ENCODE results near the gene ABCB10.
A peak's percentile ranks its signal among the peaks of the same experiment; 100 is the strongest.
"Not testable (repeated sequence)": the region's sequence is repeated elsewhere in the genome, so short reads cannot be mapped to it uniquely, and the experiment has no call there.

The ABCB10 gene

DNA sequence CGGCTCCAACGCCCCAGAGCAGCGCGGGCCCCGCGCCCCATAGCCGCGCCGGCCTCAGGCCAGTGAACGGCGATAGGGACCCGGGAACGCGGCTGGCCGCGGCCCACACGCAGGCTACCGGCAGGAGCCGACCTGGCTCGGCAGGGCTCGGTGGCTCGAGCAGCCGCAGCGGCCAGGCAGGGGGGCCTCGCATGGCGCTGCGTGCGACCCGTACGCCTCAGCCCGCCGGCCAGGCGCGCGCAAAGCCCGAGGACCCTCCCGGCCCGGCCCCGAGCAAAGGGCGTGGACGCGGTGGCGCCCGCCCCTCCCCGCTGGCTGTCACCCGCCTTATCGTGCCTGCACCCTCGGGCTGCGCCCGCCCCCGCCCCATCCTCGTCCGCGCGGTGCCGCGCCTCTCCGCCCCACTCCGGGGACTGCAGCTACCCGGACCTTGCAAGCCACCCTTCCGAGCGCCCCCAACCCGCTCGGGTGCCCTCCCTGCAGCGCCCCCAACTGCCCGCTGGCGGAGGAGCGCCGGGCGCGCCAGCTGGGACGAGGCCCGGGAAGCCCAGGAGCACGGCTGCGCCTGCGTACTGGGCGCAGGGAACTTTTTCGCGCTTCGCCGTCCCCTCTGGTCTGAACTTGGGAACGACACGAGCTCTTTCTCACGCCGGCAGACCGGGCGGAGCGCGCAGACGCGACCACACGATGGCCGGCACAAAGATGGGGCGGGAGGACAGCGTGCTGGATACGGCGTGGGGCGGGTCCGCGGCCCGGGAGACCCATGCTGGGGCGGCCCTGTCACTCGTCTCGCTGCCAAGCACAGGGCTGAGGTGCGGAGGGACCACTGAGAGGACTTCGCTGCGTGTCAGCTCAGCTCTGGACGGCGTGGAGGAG is at the start of gene ABCB10:
Gene ABCB10 (minus strand): TSS at position 248 of the 876 bp plus-strand sequence. CDS start 55 bp downstream, at position 193.
- DNase-seq: peak; percentile 89

DNA sequence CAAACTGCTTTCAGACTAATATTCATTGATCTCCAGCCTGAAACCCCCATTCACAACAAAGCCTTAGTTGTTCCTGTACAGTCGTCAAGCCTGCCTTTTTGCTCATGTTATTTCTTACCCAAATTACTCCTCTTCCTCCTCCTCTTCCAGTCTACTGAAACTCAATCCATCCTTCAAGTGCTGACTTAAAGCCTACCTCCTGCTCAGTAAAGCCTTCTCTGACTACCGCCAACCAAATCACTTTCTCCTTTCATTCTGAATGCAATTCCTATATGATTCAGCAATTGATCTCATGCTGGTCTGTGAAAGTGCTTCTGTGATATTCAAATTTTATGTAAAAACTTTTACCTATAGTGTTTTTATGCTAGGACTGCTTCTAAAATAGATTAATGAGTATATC is 48.9 kb upstream of the ABCB10 start:
- no peak for DNase-seq

DNA sequence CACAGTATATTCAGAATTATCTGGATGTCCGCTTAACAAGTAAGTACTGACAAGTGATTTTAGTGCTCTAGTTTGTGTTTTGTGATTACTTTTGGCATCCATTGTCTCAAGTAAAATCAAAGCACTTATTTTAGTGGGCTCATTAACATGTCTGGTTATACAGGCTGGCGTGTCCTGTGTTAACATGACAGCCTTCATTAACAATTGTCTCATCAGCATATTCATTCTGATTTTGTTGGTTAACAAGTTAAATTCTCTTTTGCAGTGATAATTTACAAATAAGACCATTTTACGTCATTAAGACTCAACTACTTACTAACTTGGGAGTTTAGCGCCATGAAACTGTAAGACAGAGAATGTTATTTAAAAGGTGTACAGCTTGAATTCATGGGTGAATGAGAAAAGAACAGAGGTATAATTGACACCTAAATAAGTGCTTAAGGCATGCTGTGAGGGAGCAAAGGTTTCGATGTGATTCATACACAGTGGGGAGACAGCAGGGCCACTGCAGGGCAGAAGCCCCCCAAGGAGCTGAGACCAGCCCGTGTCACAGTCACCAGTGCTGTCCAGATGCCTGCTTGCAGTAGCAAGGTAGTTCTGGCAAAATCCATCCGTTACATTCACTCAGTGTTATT is 45.0 kb upstream of the ABCB10 start:
- DNase-seq: no peak

DNA sequence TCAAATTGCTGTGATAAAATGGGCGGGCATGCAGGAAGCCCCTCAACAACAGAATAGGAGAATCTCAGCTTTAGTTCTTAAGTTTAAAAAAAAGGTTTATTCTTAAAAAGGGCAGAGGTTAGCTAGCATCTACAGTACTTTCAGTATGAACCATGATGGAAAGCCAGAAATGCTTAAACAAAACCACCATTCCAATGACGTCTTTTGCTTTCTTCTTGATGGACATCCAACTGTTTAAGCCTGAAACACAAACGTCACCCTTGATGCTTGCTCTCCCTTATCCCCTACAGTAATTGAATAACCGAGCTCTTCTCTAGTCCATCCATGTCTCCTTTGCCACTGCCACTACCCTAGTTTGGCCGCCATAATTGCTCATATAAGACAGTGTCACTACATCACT is 41.7 kb upstream of the ABCB10 start:
- DNase-seq: no peak

DNA sequence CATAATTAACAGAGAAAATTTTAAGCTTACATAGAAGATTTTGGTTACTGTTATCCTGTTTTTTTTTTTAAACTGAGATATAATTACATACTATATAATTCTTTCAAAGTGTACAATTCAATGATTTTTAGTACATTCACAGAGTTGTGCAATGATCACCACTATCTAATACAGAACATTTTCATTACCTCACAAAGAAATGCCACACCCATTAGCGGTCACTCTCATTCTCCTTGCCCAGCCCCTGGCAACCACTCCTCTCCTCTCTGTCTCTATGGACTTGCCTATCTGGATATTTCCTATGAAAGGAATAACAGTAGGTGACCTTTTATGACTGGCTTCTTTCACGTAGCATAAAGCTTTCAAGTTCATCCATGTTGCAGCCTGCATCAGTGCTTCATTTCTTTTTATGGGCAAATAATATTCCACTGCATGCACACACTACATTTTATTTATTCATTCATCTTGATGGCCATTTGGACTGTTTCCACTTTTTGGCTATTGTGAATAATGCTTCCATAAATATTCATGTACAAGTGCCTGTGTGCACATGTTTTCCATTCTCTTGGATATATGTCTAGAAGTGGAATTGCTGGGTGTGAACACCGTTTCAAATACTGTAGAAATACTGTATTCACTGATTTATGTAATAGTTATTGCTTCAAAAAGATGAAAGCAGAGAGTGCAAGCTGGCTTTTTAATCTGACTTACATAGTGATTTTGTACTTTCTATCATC is 40.9 kb upstream of the ABCB10 start:
- no peak for DNase-seq

DNA sequence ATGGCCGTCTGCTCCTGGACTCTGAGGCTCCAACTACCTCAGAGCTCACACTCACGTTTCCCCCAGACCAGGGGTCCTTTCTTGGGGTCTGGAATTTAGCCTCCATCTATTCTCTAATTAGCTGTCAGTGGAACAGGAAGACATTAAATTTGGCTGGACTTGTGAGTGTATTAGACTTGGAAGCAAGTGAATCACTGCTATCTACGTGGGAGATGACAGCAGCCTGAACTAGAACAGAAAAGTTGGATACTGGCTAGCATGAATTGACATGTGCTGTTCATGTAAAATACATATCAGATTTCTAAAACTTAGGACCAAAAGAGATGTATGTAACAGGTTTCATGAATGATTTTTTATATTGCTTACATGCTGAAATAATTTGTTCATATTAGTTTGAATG is 39.4 kb upstream of the ABCB10 start:
- no peak for DNase-seq

DNA sequence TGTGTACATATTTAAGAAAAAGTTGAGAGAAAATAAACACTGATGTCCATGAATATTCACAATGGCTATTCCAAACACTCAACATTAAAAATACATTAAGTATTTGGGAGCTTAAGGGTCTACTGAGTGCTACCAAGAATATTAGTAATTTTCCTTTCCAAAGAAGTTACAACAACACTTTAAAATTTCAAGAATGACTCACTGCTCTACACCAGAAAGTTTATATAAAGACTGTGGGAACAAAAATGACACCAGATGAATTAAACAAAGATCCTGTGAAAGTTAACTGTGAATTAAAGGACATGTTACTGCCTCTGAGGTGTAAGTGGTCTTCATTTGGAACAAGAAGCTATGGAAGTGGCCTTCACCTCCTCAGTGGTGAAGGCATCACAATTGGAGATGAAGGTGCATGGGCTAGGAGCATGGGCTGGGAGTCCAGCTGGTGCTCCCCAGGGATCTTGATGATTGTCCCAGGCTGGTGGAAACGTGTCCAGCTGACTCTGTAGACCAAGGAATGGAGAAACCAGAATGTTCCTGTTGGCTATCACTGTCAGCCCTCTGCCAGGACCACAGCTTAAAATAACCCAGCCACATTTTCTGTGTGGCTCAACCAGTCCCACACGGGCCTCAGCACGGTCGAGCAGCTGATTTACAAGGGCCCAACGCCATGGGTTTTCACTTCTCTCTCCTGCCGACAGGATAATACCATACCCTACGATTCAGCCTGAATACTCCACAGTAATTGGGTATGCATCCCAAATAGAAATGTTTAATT is 38.6 kb upstream of the ABCB10 start:
- DNase-seq: no peak

DNA sequence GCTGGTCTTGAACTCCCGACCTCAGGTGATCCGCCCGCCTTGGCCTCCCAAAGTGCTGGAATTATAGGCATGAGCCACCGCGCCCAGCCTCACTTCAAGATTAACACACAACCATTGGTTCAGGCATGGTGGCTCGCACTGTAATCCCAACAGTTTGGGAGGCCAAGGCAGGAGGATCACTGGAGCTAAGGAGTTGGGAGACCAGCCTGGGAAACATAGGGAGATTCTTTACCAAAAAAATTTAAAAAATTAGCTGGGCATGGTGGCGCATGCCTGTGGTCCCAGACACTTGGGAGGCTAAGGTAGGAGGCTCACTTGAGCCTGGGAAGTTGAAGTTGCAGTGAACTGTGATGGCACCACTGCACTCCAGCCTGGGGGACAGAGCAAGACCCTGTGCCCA is 37.4 kb upstream of the ABCB10 start:
- DNase-seq: not testable (repeated sequence)

DNA sequence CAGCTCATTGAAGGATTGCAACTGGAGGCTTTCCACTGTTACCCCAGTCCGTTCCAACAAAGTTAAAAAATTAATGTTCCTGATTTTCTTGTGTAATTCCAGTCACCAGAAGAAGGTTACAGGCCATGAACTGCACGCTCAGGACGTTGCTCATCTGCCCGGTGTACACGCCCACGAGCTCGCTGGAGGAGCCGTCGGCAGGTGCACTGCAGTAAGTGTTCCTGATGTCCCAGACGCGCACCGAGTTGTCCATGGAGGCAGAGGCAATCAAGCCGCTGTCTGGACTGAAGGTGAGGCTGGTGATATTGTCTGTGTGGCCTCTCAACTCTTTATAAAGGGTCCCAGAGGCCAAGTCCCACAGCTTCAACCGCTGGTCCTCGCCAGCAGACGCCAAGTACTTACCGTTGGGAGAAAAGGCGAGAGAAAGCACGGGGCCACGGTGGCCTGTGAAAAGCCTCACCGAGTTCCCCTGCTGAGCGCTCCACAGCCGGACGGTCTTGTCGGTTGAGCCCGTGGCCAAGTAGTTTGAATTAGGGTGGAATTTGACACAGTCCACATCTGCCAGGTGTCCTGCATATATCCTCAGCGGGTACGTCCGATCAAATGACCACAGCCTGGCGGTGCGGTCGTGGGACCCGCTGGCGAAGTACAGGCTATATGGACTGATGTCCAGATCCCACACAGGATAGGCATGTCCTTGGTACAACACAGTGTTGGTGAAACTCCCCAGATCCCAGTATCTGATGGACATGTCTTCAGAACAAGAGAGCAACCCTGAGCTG is 35.9 kb upstream of the ABCB10 start:
- DNase-seq: no peak

DNA sequence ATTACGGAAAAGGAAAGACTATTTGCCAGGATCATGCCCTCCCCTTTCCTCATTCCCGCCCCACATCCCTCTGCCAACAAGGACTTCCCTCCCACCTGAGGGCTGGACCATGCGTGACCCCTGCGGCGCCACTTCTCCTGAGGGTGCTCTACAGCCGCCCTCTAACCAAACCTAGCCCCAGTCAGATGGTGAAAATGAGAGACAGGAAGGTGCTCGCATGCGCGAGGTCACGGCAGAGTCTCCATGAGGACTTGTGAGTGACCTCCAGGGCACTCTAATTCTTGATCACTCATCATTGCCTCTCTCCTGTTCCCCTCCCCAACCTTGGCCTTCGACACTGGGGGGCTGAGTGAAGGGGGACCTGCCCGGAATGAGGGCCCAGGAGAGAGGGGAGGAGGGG is 35.3 kb upstream of the ABCB10 start:
- DNase-seq: no peak

DNA sequence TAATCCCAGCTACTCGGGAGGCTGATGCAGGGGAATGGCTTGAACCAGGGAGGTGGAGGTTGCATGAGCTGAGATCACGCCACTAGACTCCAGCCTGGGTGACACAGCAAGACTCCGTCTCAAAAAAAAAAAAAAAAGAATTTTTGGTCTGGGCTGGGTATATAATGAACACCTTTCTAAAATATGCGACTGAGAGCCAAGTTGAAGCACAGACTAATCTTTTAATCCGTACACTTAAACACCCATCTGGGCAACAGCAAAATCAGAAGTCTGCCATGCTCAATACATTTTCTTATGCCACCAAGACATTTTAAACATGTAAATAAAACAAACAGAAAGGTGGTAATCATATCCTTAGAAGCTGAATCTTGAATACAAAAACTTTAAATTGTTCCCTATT is 31.6 kb upstream of the ABCB10 start:
- no peak for DNase-seq

DNA sequence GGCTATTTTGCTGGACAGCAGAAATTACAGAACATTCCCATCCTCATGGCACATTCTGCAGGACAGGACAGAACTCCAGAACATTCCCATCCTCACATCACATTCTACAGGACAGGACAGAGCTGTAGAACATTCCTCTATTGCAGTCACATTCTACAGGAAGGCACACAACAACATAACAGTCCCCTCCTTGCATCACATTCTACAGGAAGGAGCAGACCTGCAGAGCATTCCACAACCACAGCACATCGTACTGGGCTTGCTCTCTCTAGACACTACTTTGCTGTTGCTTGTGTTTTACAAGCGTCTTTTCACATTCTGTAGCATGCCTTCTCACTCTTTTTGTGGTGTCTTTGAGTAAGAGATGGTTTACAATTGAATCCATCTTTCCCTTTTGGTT is 26.8 kb upstream of the ABCB10 start:
- no peak for DNase-seq

DNA sequence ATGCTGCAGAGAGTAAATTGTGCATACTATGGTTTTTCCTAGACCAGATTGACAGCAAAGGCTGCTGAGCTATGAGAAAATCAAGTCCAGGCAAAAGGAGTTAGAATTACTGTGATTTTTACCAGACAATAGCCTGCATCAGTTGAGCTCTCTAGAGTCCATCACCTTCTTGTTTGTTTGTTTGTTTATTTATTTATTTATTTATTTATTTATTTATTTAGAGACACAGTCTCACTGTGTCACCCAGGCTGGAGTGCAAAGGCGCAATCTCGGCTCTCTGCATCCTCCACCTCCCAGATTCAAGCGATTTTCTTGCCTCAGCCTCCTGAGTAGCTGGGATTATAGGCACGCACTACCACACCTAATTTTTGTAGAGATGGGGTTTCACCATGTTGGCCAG is 24.2 kb upstream of the ABCB10 start:
- no peak for DNase-seq

DNA sequence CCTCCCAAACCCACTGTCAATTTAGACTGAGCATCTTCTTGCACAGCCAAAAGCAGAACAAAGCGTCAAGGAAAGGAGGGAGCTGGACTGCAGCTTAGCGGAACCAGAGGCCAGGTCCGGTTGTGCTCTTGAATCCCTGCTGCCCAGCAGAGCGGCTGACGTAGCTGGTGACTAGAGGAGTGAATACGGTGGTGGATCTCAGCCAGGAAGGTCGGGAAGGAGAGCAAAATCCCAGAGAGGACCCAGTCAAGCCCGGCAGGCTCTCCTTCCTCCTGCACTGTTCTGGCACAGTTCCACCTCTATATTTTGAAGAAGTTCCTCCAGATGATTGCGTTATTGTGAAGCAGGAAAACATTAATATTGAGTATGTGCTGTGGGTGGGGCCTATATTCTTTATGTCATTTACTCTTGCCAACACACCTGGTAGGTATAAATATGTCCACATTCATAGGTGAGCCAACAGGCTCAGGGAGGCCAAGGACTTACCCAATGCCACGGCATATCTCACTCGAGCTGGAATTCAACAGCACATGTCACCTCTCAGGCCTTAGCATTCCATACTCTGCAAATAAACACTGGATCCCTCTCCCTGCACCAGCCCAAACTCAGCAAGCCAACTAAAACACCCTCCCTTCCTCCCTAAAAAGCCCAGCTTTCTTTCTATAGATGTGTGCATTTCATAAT is 23.6 kb upstream of the ABCB10 start:
- DNase-seq: no peak

DNA sequence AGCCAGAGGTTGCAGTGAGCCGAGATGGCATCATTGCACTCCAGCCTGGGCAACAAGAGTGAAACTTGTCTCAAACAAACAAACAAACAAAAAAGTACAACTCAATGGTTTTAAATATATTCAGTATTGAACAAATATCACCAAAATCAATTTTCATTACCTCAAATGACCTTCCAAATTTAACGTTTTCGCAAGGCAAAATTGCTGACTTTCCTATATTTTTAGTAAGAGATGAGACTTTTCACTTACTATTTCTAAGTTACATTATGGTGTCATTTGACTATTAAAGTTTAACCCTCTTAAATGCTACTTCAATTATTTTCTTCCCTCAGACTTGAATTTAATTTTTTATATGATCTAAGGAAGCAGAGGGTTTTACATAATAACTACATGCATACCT is 23.0 kb upstream of the ABCB10 start:
- DNase-seq: no peak

DNA sequence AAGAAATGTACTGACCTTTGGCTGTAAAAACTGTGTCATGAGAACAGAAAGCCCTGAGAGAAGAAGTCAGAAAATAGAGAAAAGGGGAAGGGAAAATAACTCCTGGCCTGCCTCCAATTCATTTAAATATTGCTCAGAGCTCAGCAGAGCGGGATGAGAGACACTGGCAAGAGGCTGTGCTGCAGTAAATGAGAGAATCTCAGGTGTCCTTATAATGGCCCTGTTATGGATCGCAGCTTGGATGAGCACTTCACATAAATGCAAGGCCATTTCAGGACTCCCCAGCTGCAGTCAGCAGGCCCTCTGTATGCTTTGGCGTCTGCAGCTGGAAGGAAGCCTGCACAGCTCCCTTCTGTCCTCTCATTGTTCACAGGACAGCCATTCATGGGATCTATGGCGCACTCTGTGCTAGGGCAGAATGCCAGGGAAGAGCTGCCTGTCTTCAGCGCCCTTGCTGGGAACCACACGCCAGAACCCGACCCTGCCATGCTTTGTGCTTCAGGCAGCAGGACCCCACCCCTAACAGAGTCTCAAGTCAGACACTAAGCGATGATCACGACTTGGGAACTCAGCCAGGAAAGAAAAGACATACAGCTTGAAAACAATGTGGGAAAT is 20.7 kb upstream of the ABCB10 start:
- peak; percentile 18 for DNase-seq

DNA sequence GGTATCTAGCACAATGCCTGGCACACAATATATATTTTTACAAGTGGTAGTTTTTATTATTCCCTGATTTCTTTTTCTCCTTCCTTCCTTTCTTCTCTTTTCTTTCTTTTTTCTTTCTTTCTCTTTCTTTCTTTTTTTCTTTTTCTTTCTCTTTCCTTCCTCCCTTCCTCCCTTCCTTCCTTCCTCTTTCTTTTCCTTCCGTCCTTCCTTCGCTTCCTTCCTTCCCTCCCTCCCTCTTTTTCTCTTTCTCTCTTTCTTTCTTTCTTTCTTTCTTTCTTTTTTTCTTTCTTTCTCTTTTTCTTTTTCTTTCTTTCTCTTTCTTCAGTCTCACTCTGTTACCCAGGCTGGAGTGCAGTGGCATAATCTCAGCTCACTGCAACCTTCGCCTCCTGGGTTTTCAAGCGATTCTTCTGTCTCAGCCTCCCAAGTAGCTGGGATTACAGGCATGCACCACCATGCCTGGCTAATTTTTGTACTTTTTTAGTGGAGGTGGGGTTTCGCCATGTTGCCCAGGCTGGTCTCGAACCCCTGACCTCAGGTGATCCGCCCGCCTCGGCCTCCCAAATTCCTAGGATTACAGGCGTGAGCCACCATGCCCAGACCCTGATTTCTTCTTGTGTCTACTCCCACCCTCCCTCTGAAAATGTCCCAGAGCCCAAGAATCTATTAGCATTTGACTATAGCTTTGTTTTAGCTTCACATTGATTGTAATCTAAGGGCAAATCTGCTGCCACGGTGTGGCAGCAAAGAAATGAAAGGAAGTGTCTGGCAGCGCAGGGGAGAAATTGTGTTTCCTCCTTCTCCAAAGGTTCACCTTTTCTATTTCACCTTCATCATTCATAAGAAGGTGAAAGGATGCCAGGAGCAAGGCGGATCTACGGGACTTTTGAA is 19.9 kb upstream of the ABCB10 start:
- no peak for DNase-seq

DNA sequence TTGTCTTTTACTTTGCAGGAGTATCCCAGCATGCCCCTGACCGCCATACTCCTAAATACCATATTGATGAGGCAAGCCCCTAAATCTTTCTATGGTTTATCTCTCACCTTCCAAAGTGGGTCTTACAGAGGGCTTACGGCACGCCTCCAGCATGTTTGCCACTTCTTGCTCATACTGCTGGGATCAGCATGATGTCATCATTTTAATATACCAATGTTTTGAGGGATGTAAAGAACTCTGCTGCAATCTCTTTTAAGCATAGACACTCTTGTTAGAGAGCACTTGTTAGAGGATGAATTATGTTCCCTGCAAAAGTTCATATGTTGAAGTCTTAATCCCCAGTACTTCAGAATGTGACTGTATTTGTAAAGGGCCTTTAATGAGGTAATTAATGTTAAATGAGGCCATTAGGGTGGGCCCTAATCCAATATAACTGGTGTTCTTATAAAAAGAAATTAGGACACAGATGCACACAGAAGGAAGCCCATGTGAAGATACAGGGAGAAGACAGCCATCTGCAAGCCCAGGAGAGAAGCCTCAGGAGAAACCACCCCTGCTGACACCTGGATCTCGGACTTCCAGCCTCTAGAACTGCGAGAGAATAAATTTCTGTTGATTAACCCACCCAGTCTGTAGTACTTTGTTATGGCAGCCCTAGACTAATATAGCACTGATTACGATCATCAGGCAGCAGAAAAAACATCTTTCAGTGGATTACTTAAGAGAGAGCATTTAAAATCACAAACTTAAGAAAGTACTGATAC is 16.4 kb upstream of the ABCB10 start:
- no peak for DNase-seq

DNA sequence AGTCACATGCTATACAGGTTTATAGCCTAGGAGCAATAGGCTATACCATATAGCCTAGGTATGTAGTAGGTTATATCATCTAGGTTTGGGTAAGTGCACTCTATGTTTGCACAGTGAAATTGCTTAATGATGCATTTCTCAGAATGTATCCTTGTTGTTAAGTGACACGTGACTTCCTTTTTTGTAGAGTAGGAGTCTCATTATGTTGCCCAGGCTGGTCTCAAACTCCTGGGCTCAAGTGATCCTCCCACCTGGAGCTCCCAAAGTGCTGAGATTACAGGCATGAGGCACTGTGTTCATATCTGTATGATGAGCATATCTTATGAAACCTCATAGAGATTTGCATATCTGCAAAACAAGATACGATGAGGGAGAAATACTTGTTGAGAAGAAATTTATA is 13.8 kb upstream of the ABCB10 start:
- DNase-seq: no peak

All from DMS 273 treated with DMSO at 0.1 percent for 48 hours (cell line).